GM21390 (cell line): ENCODE data around the gene RAPGEF3.

Source experiments
- ATAC-seq: cut with Tn5 transposase; IDR thresholded peaks from one replicate; pipeline ENCODE4 v1.9.1; 2021; ENCODE audit not compliant: unreplicated experiment

Gene RAPGEF3

GRCh38 chr12:47790676-47791350, 32.1 kb upstream of the RAPGEF3 start:
- no peak for ATAC-seq

GRCh38 chr12:47789712-47790489, 31.2 kb upstream of the RAPGEF3 start:
- no peak for ATAC-seq

GRCh38 chr12:47789141-47789540, 30.5 kb upstream of the RAPGEF3 start:
- no peak for ATAC-seq

GRCh38 chr12:47787596-47788319, 29.1 kb upstream of the RAPGEF3 start:
- ATAC-seq = no peak

GRCh38 chr12:47786662-47787280, 28.1 kb upstream of the RAPGEF3 start:
- ATAC-seq = no peak

- no peak for ATAC-seq
Measured at GRCh38 chr12:47785887-47786661, 27.4 kb upstream of the RAPGEF3 start.

- ATAC-seq = no peak
Measured at GRCh38 chr12:47785036-47785886, 26.6 kb upstream of the RAPGEF3 start.

- no peak for ATAC-seq
Measured at GRCh38 chr12:47783821-47784819, 25.4 kb upstream of the RAPGEF3 start.

GRCh38 chr12:47783024-47783755, 24.5 kb upstream of the RAPGEF3 start:
- ATAC-seq = no peak

GRCh38 chr12:47782372-47782770, 23.7 kb upstream of the RAPGEF3 start:
- ATAC-seq = no peak

GRCh38 chr12:47781479-47782371, 23.0 kb upstream of the RAPGEF3 start:
- no peak for ATAC-seq

GRCh38 chr12:47779943-47780504, 21.3 kb upstream of the RAPGEF3 start:
- ATAC-seq = no peak

GRCh38 chr12:47779301-47779942, 20.7 kb upstream of the RAPGEF3 start:
- peak; percentile 81 for ATAC-seq

- no peak for ATAC-seq
Measured at GRCh38 chr12:47778881-47779280, 20.2 kb upstream of the RAPGEF3 start.

- no peak for ATAC-seq
Measured at GRCh38 chr12:47777741-47778558, 19.3 kb upstream of the RAPGEF3 start.
